Suprapubic skin (tissue), 4 donors: ENCODE results near the gene FAM83F. TPM values are rescaled to one million over a fixed set of nuclear protein-coding genes. Genes with fewer than 3 reads are reported as not detected.
A peak's percentile ranks its signal among the peaks of the same experiment; 100 is the strongest.

Experiments used
- DNase-seq, 2 donors: peaks; one replicate each; pipeline ENCODE4 v3.0.0-alpha.2; 2019; ENCODE audit warnings: low spot score in 2 of 2
- H3K27ac ChIP-seq: fragments of 200-600 bp; sonication (generic); one replicate; pipeline ENCODE4 v1.5.1; 2019
- H3K27me3 ChIP-seq: fragments of 200-600 bp; sonication (generic); one replicate; pipeline ENCODE4 v1.5.1; 2019
- H3K36me3 ChIP-seq: fragments of 200-600 bp; sonication (generic); one replicate; pipeline ENCODE4 v1.5.1; 2019
- H3K4me1 ChIP-seq: fragments of 200-600 bp; sonication (generic); one replicate; pipeline ENCODE4 v1.5.1; 2019
- H3K4me3 ChIP-seq: fragments of 200-600 bp; sonication (generic); one replicate; pipeline ENCODE4 v1.5.1; 2019; ENCODE audit warnings: mild to moderate bottlenecking
- H3K9me3 ChIP-seq: fragments of 200-600 bp; sonication (generic); one replicate; pipeline ENCODE4 v1.5.1; 2019
- CTCF ChIP-seq, 2 donors: fragments of 200-600 bp in 1 of 2; fragments of 450-650 bp in 1 of 2; sonication (generic) in 1 of 2; IDR thresholded peaks; one replicate each; pipeline ENCODE4 v1.5.1; 2016 to 2019; ENCODE audit warnings: antibody characterized with exemption in 2 of 2, mild to moderate bottlenecking in 1 of 2, moderate library complexity in 1 of 2
- EP300 ChIP-seq: sonication (generic); formaldehyde crosslinking; IDR thresholded peaks from one replicate; pipeline ENCODE4 v1.6.1; 2017; ENCODE audit warnings: antibody characterized with exemption
- POLR2A ChIP-seq, 2 donors: fragments of 450-650 bp; IDR thresholded peaks; one replicate each; pipeline ENCODE4 v1.6.1; 2017; ENCODE audit warnings: antibody characterized with exemption in 2 of 2, mild to moderate bottlenecking in 2 of 2, moderate library complexity in 2 of 2
- POLR2AphosphoS5 ChIP-seq, 3 donors: sonication (generic); formaldehyde crosslinking; IDR thresholded peaks; one replicate each; pipeline ENCODE4 v1.6.1; 2017; ENCODE audit warnings: antibody characterized with exemption in 3 of 3
- WGBS: methylation state at CpG from one replicate; pipeline ENCODE4 v1.1.5; 2018; 5-methylcytosine and 5-hydroxymethylcytosine counted together
- total RNA-seq, 4 donors: library from RNA; depleted of rRNA; stranded (reverse); fragments of >200 nt; gene quantifications; one replicate each; pipeline ENCODE4 v1.1.0, GENCODE V29; 2016

FAM83F gene
- total RNA-seq, 4 donors from 2014 or later = 54.5 to 78.1 (median 69.3) TPM

DNA sequence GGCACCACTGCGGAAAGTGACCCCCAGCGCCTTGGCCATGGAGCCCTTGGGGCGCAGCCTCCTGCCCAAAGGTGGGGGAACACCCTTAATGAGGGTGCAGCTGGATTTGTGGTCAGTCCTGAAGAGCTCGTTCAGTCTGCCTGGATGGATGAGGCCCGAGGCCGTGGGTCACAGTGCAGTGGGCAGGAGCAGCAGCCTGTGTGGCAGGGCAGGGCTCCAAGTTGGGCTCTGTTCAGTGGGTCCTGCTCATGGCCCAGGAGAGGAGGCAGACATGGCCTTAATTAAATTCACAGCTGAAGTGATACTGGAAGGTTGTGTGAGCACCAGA lies 33.3 kb downstream of the FAM83F start:
- H3K4me3 ChIP-seq = no peak overlapping the region
- H3K27me3 ChIP-seq = no peaks in the 10 kb centered on the region
- H3K4me1 ChIP-seq = peaks cover 40% of the 10 kb centered on the region
- DNase-seq = no peak
- no peaks in the 10 kb centered on the region for H3K36me3 ChIP-seq
- H3K9me3 ChIP-seq = no peaks in the 10 kb centered on the region
- no peak overlapping the region for H3K27ac ChIP-seq
- no CpG with 5 or more reads among the region's 6 CpGs for WGBS
- TF ChIP-seq EP300 (no peak), POLR2A (IDR thresholded peaks at IDR 0.05) (no peak), CTCF (IDR thresholded peaks at IDR 0.05) (no peak), POLR2AphosphoS5 (IDR thresholded peaks at IDR 0.05) (no peak)

GRCh38 chr22:40029189-40029890 lies 34.6 kb downstream of the FAM83F start:
- WGBS = 75% methylated on average over 14 of the region's 19 CpGs
- TF ChIP-seq POLR2A (IDR thresholded peaks at IDR 0.05) = no peak
- TF ChIP-seq POLR2AphosphoS5 (IDR thresholded peaks at IDR 0.05) = no peak
- TF ChIP-seq CTCF (IDR thresholded peaks at IDR 0.05) = no peak
- no peak for TF ChIP-seq EP300
- Histone ChIP-seq H3K27ac (no peak overlapping the region), H3K9me3 (no peaks in the 10 kb centered on the region), H3K4me1 (peaks cover 27% of the 10 kb centered on the region), H3K36me3 (no peaks in the 10 kb centered on the region), H3K27me3 (no peaks in the 10 kb centered on the region), H3K4me3 (no peak overlapping the region)
- DNase-seq = no peak

- H3K4me1 ChIP-seq = peaks cover 18% of the 10 kb centered on the region
- TF ChIP-seq CTCF (IDR thresholded peaks at IDR 0.05) = no peak
- H3K9me3 ChIP-seq = no peaks in the 10 kb centered on the region
- H3K4me3 ChIP-seq = no peak overlapping the region
- H3K27ac ChIP-seq = no peak overlapping the region
- H3K36me3 ChIP-seq = no peaks in the 10 kb centered on the region
- WGBS = 93% methylated on average over 9 of the region's 13 CpGs
- no peak for DNase-seq
- no peaks in the 10 kb centered on the region for H3K27me3 ChIP-seq
Observed at GRCh38 chr22:40030026-40030757, 35.4 kb downstream of the FAM83F start.

GRCh38 chr22:40030758-40031095 lies 36.0 kb downstream of the FAM83F start:
- no peak overlapping the region for H3K4me3 ChIP-seq
- TF ChIP-seq CTCF (IDR thresholded peaks at IDR 0.05) (no peak), POLR2AphosphoS5 (IDR thresholded peaks at IDR 0.05) (no peak), EP300 (no peak), POLR2A (IDR thresholded peaks at IDR 0.05) (no peak)
- WGBS = 83% methylated on average over 4 of the region's 4 CpGs
- no peaks in the 10 kb centered on the region for H3K36me3 ChIP-seq
- no peaks in the 10 kb centered on the region for H3K27me3 ChIP-seq
- no peak overlapping the region for H3K27ac ChIP-seq
- H3K9me3 ChIP-seq = no peaks in the 10 kb centered on the region
- no peak for DNase-seq
- H3K4me1 ChIP-seq = peaks cover 18% of the 10 kb centered on the region

- Histone ChIP-seq H3K9me3 (no peaks in the 10 kb centered on the region), H3K27ac (no peak overlapping the region), H3K4me3 (no peak overlapping the region), H3K36me3 (no peaks in the 10 kb centered on the region), H3K4me1 (peaks cover 18% of the 10 kb centered on the region), H3K27me3 (no peaks in the 10 kb centered on the region)
- TF ChIP-seq POLR2A (IDR thresholded peaks at IDR 0.05) (no peak), CTCF (IDR thresholded peaks at IDR 0.05) (no peak), EP300 (no peak), POLR2AphosphoS5 (IDR thresholded peaks at IDR 0.05) (no peak)
- peak in 1 of 2 donors; percentile 31 for DNase-seq
- 75% methylated on average over 9 of the region's 10 CpGs for WGBS
Observed at GRCh38 chr22:40031766-40032470, 37.2 kb downstream of the FAM83F start.
